ENCODE results near the gene CBX2.

The CBX2 gene

DNA sequence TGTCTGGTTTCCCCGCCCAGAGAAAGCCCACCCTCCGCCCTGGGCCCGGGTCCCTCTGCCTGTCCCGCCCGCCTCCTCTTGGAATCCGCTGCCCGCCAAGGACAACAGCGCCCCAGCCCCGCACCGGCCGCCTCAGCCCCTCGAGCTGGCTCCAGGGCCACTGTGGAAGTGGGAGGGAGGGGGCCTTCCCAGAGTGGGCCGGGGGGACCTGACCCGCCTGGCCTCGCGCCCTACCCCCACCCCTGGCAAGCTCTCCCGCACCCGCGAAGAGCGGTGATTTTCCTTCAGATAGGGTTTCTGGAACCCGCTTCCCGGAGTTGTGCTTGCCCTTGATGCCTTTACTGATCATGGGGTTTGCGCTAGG is 21.2 kb downstream of the CBX2 start:
- peaks cover 32% of the 10 kb centered on the region for H3K4me1 ChIP-seq (ENCODE audit: low read length)
- TF ChIP-seq, protein P1, sequence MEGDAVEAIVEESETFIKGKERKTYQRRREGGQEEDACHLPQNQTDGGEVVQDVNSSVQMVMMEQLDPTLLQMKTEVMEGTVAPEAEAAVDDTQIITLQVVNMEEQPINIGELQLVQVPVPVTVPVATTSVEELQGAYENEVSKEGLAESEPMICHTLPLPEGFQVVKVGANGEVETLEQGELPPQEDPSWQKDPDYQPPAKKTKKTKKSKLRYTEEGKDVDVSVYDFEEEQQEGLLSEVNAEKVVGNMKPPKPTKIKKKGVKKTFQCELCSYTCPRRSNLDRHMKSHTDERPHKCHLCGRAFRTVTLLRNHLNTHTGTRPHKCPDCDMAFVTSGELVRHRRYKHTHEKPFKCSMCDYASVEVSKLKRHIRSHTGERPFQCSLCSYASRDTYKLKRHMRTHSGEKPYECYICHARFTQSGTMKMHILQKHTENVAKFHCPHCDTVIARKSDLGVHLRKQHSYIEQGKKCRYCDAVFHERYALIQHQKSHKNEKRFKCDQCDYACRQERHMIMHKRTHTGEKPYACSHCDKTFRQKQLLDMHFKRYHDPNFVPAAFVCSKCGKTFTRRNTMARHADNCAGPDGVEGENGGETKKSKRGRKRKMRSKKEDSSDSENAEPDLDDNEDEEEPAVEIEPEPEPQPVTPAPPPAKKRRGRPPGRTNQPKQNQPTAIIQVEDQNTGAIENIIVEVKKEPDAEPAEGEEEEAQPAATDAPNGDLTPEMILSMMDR (IDR thresholded peaks at IDR 0.05; ENCODE audit: low read depth, low read length), result no peak
- TF ChIP-seq EZH2phosphoT487 (IDR thresholded peaks at IDR 0.05; ENCODE audit: low read depth), result no peak
- H3K4me2 ChIP-seq (ENCODE audit: low read length), result no peak overlapping the region

DNA sequence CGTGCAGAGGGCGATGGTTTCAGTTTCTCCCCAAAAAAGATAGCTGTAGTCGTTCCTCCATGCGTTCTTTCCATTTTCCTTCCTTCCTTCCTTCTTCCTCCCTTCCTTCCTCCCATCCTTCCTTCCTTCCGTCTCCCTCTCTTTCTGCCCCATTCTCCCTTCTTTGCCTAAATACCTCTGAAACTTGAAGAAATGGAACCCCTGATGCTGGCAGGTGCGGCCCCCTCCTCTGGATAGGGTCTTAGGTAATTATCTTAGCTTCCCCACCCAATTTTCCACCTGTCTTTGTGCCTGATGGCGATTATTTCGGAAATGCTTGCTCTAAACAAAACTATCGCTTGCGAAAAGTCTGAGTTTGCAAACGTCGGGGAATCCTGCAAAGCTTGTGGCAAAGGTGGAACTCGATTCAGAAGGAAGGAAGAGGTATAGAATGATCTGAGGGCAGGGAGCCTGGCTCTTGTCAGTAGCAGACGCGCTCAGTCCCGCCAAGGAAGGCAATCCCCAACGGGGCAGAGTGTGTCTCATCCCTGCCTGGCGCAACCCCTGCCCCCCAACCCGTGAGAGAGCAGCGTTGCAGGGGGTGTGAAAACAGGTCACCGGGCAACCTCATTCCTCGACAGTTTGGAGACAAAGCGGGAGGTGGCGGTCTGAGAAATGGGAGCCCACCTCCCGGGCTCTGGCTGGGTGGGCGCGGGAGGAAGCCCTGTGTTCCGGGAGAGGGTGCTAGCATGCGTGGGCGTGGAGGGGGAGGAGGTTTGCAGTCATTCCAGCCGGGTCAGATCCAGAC is 21.8 kb downstream of the CBX2 start:
- H3K27me3 ChIP-seq (ENCODE audit: low read depth, low read length), result peaks cover 8% of the 10 kb centered on the region; the same call in 1 of the 2 replicates
- H3K36me3 ChIP-seq (replicated peaks; ENCODE audit: low read depth, low read length), result peaks cover 19% of the 10 kb centered on the region
- H3K9ac ChIP-seq (ENCODE audit: low read length), result peak overlapping the region; percentile 47; the same call in 1 of the 2 replicates
- peaks cover 35% of the 10 kb centered on the region for H3K4me1 ChIP-seq (ENCODE audit: low read length)
- no peak for TF ChIP-seq EZH2phosphoT487 (IDR thresholded peaks at IDR 0.05; ENCODE audit: low read depth)
- TF ChIP-seq, protein P1 (IDR thresholded peaks at IDR 0.05; ENCODE audit: low read depth, low read length), result no peak
- H2AFZ ChIP-seq (ENCODE audit: low read depth, low read length), result no peak overlapping the region
- peak overlapping the region; percentile 63 for H3K4me3 ChIP-seq (ENCODE audit: low read length)
- peak overlapping the region; percentile 55 for H3K4me2 ChIP-seq (ENCODE audit: low read length)
- H4K20me1 ChIP-seq (ENCODE audit: insufficient read depth, low read length), result peaks cover 6% of the 10 kb centered on the region; the same call in 1 of the 2 replicates
- H3K9me3 ChIP-seq (ENCODE audit: insufficient read depth, low read length), result peaks cover 4% of the 10 kb centered on the region; the same call in 1 of the 2 replicates
- H3K27ac ChIP-seq (ENCODE audit: low read length), result peak overlapping the region; percentile 33; the same call in 1 of the 2 replicates
- H3K79me2 ChIP-seq (ENCODE audit: low read length), result peaks cover 18% of the 10 kb centered on the region

More for the DNA sequence above, 21.2 kb downstream of the CBX2 start:
- H3K4me3 ChIP-seq (ENCODE audit: low read length), result no peak overlapping the region
- no peak overlapping the region for H3K9ac ChIP-seq (ENCODE audit: low read length)
- peaks cover 22% of the 10 kb centered on the region for H3K36me3 ChIP-seq (replicated peaks; ENCODE audit: low read depth, low read length)
- peaks cover 21% of the 10 kb centered on the region for H3K79me2 ChIP-seq (ENCODE audit: low read length)
- peaks cover 8% of the 10 kb centered on the region; the same call in 1 of the 2 replicates for H3K27me3 ChIP-seq (ENCODE audit: low read depth, low read length)
- H3K27ac ChIP-seq (ENCODE audit: low read length), result no peak overlapping the region
- H3K9me3 ChIP-seq (ENCODE audit: insufficient read depth, low read length), result peaks cover 4% of the 10 kb centered on the region; the same call in 1 of the 2 replicates
- peaks cover 6% of the 10 kb centered on the region; the same call in 1 of the 2 replicates for H4K20me1 ChIP-seq (ENCODE audit: insufficient read depth, low read length)
- no peak overlapping the region for H2AFZ ChIP-seq (ENCODE audit: low read depth, low read length)

DNA sequence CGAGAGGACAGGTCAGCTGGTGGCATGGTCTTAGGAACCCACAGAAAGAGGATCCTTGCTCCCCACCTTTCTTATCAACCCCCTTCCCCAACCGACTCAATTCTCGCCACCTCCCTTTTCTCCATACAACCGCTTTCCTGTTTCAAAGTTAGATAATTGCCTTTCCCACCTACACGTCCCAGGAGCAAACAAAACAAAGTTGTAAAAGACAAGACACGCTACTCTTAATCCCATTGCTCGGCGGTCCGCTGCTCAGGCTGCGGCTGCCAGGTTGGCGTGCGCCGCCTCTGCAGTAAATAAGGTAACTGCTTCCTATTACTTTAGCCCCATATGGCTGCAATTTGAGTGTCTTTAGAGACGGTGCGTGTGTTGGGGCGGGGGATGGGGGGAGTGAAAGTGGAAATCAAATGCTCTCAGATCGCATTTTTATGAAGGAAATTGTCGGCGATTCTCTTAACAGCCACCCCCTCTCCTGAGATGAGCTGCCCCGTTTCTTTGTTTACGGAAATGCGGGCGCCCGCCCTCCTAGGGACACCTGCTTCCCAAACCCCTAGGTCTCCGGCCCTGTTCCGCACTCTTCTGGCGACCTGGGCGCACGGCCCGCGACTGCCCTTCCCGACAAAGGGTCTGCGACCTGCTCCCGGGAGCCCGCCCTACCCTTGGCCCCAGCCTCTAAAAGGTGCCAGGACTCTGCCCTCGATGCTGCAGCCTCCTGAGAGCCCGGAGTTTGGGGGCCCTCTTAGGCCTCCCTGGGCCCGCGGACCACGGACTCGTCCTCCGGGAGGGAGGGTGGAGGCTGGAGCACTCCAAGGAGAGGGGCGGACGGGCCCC is 22.6 kb downstream of the CBX2 start:
- H3K79me2 ChIP-seq (ENCODE audit: low read length), result peaks cover 11% of the 10 kb centered on the region
- peaks cover 13% of the 10 kb centered on the region for H3K36me3 ChIP-seq (replicated peaks; ENCODE audit: low read depth, low read length)
- H3K4me3 ChIP-seq (ENCODE audit: low read length), result peak overlapping the region; percentile 63
- peaks cover 8% of the 10 kb centered on the region; the same call in 1 of the 2 replicates for H3K27me3 ChIP-seq (ENCODE audit: low read depth, low read length)
- H2AFZ ChIP-seq (ENCODE audit: low read depth, low read length), result no peak overlapping the region
- TF ChIP-seq EZH2phosphoT487 (IDR thresholded peaks at IDR 0.05; ENCODE audit: low read depth), result no peak
- TF ChIP-seq, protein P1 (IDR thresholded peaks at IDR 0.05; ENCODE audit: low read depth, low read length), result no peak
- H3K9ac ChIP-seq (ENCODE audit: low read length), result peak overlapping the region; percentile 47; the same call in 1 of the 2 replicates
- H3K4me1 ChIP-seq (ENCODE audit: low read length), result peaks cover 43% of the 10 kb centered on the region
- H4K20me1 ChIP-seq (ENCODE audit: insufficient read depth, low read length), result peaks cover 6% of the 10 kb centered on the region; the same call in 1 of the 2 replicates
- peaks cover 4% of the 10 kb centered on the region; the same call in 1 of the 2 replicates for H3K9me3 ChIP-seq (ENCODE audit: insufficient read depth, low read length)
- peak overlapping the region; percentile 33; the same call in 1 of the 2 replicates for H3K27ac ChIP-seq (ENCODE audit: low read length)
- peak overlapping the region; percentile 55 for H3K4me2 ChIP-seq (ENCODE audit: low read length)

All from OCI-LY3 (cell line).